ENCODE measurements around the gene C11orf58.

- TF ChIP-seq CTCF (conservative IDR thresholded peaks at IDR 0.05; ENCODE audit: low read depth, low read length) (no peak), EZH2 (IDR thresholded peaks at IDR 0.05; ENCODE audit: borderline replicate concordance, low read depth, low read length, poor library complexity, severe bottlenecking) (no peak)
Measured at GRCh38 chr11:16750417-16750816, 12.0 kb downstream of the C11orf58 start.
